NCI-H1092 (cell line): ENCODE data around the gene ANKRD11.
"Not testable (repeated sequence)": the region's sequence is repeated elsewhere in the genome, so short reads cannot be mapped to it uniquely, and the experiment has no call there.

ENCODE experiments used
- DNase-seq: peaks from one replicate; lab custom pipeline; 2025; lab: John Stamatoyannopoulos, UW

Gene ANKRD11

DNA sequence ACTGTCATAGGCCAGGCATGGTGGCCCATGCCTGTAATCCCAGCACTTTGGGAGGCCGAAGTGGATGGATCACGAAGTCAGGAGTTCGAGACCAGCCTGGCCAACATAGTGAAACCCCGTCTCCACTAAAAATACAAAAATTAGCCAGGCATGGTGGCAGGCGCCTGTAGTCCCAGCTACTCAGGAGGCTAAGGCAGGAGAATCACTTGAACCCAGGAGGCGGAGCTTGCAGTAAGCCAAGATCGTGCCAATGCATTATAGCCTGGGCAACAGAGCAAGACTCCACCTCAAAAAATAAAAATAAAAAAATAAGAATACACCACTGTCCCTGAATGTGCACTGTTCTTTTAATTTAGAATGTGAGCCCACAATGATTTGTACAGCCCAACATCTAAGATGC lies 61.8 kb downstream of the ANKRD11 start:
- DNase-seq = not testable (repeated sequence)

DNA sequence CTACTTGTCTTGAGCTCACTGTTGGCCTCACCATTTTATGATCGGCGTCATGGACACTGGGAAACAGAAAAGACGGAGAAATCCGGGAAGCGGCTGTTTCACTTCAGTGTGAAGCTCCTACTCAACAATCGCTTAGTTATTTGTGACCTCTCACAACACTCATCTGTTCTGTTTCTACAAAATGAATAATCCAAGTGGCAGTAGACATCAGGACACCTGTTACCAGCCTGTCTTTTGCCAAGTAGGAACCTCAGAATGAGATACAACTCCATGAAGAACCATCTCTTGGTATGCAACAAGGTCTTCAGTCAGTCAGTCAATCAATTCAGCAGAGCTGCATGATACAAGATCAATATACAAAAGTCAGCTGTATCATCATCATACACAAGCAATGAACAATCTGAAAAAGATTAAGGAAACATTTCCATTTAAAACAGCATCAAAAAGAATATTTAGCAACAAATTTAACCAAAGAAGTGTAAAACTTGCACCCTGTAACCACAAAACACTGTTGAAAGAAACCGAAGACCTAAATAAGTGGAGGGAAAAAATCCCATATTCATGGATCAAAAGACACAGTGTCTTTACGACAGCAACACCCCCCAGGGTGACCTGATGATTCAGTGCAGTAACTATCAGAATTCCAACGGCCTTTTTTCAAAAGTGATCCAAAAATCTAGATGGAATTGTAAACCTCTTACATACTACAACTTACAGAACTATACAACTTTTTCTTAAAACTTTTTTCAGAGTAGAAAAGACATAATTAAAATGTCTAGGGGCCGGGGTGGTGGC lies 63.4 kb downstream of the ANKRD11 start:
- no peak for DNase-seq

DNA sequence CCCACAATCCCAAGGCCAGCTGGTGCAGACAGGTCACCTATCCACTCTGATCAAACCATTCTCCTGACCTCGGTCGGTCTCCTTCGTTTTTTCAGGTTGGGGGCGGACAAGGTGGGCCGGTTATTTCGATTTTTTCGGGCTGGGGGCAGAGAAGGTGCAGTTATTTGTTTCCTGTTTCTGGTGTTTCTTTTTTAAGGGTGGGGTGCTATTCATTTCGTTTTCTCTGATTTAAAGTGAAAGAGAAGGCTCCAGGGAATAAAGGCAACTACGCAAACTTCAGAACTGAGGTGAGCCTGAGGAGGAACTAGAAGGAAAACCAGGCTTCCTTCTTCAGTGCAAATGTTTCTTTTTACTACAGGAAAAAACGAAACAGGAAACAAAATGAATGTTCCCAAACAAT lies 64.8 kb downstream of the ANKRD11 start:
- no peak for DNase-seq

DNA sequence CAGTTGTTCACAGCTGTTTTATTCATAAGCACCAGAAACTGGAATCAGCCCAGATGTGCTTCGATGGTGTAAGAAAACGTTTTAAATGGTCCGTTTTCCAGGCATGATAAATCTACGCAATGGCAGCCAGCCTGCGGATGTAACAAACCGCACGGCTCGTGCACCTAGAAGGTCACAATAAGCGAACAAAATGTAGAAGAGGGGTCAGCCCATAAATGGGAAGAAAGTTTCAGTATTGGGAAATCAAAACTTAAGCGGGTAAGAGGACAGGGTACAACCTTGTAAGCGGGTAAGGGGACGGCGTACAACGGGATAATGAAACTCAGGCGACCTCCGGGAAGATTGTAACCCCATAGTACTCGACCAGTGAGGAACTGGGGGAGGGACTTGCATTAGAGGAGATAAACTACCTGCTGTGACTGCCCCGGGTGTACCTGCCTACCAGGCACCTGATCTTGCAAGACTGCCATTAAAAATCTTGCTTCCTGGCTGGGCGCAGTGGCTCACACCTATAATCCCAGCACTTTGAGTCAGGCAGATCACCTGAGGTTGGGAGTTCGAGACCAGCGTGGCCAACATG lies 66.6 kb downstream of the ANKRD11 start:
- DNase-seq = no peak

DNA sequence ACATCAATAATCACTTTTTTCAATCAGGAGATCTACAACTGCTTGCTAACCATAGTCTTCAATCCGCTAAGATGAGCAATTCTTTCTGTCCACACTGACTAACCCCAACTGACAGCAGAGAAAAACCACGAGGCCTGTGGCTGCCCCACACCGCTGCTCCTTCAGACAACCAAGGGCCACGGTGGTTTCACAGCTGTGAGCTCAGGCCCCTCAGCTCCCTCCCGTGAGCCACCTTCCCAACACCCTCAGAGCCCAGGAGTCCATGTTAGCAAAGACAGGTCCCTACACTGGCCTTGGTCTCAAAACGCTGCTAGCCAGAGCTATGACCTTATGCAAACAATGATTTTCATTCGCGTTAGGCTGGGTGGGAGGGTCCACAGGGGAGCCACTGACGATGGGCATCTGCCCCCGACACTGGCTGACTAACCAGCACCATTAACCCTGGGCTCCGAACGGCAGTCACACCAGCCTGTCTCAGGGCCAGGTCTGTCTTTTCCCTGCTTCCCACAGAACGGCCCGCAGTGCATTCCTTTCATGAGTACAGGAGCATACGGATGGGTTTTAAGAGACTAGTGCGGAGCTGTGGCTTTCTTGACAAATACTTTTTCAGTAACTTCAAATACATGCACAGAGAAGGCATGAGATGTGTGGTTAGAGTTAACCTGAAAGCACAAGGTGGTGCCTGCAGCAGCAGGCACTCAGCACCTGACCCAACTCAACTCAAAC lies 67.3 kb downstream of the ANKRD11 start:
- DNase-seq = no peak

DNA sequence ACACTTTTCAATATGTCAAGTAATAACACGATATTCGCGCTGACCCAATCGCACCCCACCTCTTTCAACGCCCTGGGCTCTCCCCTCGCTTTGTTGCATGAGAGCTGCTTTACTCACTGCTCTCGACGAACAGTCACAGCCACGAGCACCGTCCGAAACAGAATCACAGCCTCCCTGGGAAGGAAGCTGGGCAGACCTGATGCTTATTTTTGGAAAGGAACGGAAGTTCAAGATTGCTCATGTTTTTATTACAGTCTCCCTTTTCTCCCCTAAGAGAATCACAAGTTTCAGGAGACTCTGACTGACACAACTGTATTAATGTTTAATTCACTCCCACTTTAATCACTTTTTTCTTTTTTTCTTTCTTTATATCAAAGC lies 67.8 kb downstream of the ANKRD11 start:
- DNase-seq = no peak

DNA sequence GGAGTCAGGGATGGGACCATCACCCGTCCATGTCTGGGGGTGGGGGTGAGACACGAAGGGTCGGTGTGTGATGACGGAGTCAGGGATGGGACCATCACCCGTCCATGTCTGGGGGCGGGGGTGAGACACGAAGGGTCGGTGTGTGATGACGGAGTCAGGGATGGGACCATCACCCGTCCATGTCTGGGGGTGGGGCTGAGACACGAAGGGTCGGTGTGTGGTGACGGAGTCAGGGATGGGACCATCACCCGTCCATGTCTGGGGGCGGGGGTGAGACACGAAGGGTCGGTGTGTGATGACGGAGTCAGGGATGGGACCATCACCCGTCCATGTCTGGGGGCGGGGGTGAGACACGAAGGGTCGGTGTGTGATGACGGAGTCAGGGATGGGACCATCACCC lies 69.1 kb downstream of the ANKRD11 start:
- DNase-seq = not testable (repeated sequence)

DNA sequence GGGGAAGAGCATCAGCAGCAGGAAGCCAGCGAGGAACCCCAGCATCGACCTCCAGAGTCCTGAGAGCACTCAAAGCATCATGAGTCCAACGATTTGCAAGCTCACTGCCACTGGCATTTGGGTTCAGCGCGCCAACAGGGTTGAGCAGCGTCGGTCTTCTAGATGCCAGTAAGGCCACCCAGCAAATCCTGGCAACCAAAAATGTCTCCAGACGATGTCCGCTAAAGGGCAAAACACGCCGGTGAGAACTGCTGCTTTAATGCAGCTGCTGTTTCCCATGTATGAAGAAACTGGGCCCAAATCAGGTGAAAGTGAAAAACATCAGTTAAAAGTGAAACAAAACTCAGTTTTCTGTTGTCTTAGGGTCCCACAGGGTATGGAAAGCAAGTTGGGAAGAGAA lies 70.2 kb downstream of the ANKRD11 start:
- DNase-seq = no peak

DNA sequence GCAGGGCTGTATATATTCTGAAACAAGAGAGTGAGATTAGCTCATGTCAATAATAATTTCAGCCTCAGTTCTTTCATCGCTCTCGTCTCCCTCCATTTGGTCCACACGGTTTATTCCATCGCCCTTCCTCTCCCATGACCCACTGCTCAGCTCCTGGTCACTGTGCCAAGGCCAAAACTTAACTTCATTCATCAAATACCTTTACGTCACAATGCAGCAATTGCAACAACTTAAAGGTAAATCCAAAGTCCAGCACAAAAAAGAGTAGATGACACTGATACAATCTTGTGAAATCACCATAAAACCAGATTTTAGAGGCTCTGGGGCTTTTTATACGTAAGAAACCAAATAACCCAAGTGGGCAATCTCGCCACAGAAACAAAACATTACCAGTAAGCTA lies 72.0 kb downstream of the ANKRD11 start:
- no peak for DNase-seq

DNA sequence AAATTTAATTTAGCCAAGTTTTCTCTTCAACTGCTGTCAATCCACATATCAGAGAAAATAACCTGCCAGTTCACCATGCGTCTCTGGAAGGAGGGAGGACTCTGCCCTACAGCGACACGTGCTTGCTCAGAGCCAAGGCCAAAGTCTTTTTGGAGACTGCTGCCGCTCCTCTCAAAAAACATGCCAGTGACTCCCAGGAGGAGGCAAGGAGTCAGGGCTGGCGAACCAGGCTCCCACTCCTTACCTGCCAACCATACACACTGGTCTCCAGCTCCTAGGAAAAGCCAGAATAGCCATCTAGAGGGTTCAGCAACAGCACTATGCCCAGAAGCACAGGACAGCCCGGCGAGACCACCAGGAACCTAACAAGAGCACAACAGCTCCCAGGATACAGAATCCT lies 73.0 kb downstream of the ANKRD11 start:
- no peak for DNase-seq

DNA sequence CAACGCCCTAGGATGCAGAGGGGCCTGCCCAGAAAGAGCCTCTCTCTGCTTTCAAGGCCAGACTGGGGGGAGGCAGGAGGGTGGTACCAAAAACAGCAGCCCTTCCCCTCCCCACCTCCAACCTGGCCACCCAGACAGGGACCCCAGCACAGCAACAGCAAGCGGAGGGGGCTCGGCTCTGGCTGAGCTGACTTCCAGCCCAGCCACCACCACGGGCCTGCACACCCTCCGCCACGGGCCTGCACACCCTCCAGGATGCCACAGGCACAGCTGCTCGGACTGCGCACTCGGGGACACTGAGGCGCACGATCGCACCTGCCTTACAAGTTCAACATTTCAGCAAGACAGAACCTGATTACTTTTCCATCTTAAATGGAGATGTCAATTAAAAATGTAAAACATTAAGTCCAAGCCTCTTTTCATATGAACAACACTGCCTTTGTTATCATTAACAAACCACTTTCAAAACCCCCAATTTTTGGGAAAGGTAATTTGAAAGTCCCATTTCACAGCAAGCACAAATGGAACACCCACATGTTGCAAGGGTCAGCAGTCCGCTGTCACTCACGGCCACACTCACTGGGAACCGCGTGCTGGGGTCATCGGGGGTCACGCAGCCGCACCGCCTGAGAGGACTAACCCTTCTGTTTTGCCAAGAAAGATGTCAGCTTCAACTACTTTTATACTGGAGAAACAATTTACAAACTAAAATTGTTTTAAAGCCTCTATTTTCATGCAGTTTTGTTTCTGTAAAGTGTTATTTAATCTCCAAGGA lies 76.4 kb downstream of the ANKRD11 start:
- DNase-seq = no peak

DNA sequence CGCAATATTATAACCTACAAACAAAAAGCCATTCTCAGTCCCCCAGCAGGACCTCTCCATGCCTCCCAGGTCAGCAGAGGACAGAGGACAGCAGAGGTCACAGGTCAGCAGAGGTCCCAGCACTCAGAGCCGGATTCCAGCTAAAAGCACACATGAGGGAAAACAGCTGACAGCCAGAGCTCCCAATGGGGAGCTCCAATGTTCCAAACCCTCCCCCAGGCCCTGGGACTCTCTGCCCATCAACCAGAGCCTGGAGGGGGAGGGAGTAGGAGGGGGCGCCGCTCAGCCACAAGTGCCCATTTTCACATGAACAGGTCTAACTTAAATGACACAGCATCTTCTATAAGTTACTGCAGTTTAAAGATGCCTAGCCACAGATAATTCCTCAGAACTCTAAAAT lies 77.5 kb downstream of the ANKRD11 start:
- DNase-seq = no peak

DNA sequence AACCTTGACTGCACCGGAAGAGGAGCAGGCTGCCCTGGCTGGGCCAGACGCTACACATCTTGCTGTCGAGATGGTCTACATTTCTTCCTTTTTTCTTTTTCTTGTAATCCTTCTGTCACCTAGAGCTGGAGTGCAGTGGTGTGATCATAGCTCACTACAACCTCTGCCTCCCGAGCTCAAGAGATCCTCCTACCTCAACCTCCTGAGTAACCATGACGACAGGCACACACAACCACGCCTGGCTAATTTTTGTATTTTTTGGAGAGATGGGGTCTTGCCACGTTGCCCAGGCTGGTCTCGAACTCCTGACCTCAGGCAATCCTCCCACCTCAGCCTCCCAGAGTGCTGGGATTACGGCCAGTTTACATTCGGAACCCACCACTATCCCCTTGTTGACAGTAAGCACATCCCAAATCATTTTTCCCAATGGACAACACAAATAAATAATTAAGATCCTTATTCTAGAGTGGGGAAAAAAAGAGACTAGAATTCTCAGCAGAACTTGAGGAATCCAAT lies 79.0 kb downstream of the ANKRD11 start:
- no peak for DNase-seq

DNA sequence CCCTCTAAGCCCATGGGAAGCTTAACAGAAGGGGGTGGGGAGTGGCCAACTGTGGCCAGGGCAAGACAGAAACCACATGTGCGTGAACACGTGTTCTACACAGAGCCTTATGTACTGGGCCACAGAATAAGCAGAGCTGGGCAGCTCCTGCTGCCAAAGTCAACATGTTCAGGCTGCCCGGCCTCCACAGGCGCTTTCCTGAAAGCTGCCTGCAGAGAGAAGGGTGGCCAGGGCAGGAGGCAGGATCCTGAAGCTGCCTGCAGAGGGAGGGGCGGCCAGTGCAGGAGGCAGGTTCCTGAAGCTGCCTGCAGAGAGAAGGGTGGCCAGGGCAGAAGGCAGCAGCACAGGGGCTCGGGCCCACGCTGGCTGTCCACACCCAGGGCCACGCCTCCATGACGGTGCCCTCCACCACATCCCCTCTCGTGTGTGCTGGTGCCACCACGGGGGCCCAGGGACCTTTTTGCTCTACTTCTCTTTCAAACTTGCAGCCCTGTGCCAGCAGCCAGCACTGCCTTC lies 79.5 kb downstream of the ANKRD11 start:
- DNase-seq = peak; percentile 62

DNA sequence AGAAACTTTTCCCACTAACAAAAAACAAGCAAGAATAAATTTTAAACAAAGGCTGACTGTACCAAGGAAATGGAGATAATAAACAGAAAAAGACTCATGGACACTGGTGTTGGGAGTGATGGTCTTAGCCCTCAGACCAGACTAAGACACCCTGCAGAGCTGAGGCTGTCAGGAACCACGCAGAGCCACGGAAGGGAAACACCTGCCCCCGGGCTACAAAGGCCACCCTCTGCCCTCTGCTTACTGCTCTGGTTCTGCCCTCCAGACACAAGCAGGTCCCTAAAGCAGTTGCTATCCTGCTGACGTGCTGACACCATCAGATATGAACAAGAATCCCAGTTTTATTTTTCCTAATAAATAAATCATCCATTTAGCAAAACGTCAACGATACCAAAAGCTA lies 80.0 kb downstream of the ANKRD11 start:
- DNase-seq = no peak

DNA sequence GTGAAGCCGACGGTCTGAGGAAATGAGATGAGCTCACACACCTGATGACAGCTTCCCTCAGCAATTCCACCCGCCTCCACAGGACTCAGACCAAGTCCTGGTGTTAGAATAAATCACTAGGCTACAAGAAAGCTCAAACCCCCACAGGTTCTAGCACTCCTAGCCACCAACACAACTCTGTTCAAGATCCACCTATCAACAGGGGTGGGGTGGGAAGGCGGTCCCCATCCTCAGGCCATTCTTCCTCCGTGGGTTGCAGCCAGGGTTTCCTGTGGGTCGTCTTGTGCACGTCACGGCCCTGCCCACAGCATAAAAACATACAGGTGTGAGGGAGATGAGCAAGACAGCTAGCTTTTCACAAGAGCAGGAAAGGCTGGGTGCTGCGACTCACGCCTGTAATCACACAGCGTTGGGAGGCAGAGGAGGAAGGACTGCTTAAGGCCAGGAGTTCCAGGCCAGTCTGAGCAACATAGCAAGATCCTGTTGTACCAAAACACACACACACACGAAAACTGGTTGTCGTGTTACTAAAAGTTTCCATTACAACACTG lies 81.1 kb downstream of the ANKRD11 start:
- no peak for DNase-seq

DNA sequence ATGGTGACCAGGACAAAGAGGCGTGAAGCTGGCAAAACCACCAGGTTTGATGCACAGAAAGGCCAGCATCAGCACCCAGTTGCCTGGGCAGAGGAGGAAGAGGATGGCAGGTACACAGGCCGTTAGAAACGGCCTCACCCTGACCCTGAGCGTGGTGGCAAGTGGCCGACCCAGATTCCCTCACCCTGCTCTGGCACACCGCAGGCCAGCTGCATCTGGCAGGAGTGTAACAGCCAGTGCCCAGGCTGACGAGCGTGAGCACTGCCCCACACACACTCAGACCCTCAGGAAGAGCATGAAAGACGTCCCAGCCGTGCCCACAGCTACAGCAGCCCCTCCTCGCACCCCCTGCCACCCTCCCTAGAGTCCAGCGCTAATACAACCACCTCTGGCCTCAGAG lies 82.0 kb downstream of the ANKRD11 start:
- no peak for DNase-seq

DNA sequence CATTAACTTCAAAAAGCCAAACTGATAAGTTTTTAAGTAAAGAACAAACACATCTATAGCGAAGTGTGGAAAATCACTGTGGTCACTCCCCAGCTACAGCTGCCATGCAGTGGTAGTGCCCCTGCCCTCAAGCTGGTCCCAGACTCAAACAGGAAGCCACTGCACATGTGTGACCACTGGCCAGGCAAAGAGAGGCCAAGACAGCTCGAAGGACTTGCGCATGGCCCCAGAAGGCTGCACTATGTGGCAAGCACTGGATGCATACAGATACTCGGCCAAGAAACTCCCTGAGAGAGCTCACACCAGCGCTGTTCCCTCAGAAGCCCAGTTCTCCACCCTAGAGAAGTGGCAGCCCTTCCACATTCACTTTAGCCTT lies 82.4 kb downstream of the ANKRD11 start:
- DNase-seq = no peak

DNA sequence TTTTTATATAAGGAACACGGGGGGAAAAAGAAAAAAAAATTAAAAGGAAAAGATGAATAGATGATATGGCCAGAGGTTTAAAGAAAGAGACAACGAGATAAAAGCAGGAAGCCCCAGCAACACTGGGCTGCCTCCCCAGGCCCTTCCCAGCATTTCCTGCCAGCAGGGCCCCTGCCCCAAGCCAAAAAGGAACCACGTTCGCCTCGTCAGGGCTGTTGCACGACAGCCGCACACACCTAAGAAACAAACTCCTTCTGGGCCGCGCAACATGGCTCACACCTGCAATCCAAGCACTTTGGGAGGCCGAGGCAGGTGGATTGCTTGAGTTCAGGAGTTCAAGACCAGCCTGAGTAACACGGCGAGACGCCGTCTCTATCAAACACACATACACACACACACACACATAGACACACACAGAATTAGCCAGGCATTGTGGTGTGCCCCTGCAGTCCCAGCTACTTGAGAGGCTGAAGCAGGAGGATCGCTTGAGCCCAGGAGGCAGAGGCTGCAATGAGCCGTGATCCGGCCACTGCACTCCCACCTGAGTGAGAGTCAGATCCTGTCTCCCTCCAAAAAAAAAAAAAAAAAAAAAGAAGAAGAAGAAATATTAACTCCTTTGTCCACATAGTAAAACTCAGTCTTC lies 83.0 kb downstream of the ANKRD11 start:
- DNase-seq = no peak

DNA sequence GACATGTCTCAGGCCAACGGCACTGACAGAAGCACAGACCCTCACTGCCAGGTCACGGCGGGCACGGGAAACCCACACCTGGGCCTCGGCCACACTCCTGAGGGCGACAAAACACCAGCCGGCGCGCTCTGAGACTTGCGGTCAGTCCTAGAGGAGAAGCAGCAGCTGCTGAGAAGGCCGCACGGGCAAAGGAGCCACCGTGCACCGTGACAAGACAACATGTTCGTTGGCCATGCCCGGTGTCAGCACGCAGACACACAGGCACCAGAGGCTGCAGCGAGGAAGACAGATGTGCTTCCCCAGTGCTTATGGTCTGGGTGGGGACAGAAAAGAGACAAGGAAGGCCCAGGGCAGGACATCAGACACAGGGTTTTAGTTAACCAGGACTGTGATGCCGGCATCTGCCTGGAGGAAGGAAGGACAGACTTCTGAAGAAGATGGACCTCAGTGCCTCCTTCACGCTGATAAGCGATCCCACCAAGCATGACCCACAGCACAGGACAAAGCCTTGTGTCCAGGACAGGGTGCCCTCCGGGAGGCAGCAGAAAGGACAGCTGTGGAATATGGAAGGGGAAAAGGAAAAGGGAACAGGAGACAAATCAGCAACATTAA lies 84.0 kb downstream of the ANKRD11 start:
- no peak for DNase-seq

DNA sequence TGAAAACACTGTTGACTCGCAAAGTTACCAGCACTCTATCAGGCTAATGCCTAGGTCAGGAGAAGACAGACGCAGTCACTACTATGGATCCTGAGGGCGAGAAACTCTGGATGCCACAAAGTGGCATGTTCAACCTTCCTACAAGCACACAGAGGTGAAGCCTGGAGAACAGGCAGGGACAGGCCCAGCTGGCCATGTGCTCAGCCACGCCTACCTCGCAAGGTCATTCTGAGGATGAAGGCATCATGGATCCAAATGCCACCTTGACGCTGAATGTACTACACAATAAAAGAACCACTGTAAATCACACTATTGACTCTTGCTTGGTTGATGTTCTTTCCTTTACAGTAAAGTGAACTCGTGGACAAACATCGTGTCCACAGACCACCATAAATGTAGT lies 85.8 kb downstream of the ANKRD11 start:
- no peak for DNase-seq
